DMS114 treated with DMSO at 0.1 percent for 48 hours (cell line): ENCODE results near the gene CANT1.
"Not testable (repeated sequence)": the region's sequence is repeated elsewhere in the genome, so short reads cannot be mapped to it uniquely, and the experiment has no call there.

ENCODE experiments used
- DNase-seq: peaks from one replicate; lab custom pipeline; 2025; ENCODE audit not compliant: unreplicated experiment; lab: John Stamatoyannopoulos, UW

Gene CANT1

DNA sequence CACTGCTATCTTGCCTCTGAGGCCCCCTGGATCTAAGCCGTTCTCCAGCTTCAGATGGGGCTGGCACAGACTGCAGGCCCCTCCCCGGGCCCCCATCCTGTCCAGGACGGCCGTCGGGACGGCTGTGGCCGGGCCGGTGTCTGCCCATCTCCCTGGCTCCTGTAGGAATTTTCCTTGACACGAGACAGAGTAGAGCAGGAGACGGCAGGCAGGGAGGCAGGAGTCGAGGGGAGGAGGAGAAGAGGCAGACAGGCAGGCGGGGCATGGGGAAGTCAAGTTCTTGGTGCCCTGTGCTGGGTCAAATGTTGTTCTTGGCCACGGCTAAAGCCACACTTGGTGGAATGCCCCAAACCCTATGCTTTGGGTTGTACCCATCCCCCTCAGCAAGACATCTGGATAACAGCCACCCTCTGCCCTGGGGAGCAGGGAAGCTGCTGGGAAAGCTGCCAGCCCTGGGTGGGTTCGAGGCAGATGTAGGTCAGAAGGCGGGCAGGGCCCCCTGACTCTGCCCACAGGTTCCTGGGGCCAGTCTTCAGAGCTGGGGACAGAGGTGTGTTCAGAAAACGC, 18.4 kb upstream of the CANT1 start:
- DNase-seq: no peak

- DNase-seq: no peak
Measured at GRCh38 chr17:79027274-79027924, 17.8 kb upstream of the CANT1 start.

DNA sequence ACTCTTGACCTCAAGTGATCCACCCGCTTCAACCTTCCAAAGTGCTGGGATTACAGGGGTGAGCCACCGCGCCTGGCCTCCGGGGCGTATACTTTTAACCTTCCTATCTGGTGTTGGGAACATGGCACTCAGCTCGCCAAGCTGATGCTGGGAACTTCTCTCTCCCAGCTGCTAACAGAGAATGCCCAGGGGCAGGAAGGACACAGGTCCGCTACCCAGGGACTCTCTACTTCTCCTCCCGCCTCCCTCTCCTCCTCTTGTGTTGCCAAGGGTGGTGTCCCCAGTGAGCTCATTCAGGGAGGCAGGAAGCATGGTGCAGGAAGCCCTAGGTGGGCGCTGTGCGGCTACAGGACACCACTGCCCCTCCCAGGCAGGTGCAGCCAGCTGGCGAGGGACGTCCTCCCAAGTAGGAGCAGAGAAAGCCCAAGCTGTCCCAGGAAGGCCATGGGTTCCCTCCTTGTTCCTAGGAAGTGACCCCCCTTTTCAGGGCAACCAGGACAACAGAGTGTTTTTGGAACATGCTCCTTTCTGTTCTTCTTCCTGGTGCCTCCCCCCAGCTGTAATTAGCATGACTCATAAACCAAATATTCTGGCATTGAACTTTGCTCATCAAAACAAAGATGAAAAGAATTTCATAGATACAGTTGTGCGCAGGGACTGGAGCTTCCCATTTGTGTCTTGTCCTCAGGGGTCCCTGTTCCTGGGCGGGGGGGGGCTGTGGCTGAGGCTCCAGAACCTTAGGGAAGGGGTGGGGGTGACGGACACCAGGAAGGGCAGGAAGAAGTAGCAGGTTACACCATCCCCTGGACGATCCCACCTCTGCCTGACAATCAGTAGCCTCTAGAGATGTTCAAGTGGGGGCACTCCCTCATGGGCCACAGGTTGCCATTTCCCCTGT, 17.1 kb upstream of the CANT1 start:
- DNase-seq: no peak

GRCh38 chr17:79024901-79025737, 15.6 kb upstream of the CANT1 start:
- DNase-seq: no peak

DNA sequence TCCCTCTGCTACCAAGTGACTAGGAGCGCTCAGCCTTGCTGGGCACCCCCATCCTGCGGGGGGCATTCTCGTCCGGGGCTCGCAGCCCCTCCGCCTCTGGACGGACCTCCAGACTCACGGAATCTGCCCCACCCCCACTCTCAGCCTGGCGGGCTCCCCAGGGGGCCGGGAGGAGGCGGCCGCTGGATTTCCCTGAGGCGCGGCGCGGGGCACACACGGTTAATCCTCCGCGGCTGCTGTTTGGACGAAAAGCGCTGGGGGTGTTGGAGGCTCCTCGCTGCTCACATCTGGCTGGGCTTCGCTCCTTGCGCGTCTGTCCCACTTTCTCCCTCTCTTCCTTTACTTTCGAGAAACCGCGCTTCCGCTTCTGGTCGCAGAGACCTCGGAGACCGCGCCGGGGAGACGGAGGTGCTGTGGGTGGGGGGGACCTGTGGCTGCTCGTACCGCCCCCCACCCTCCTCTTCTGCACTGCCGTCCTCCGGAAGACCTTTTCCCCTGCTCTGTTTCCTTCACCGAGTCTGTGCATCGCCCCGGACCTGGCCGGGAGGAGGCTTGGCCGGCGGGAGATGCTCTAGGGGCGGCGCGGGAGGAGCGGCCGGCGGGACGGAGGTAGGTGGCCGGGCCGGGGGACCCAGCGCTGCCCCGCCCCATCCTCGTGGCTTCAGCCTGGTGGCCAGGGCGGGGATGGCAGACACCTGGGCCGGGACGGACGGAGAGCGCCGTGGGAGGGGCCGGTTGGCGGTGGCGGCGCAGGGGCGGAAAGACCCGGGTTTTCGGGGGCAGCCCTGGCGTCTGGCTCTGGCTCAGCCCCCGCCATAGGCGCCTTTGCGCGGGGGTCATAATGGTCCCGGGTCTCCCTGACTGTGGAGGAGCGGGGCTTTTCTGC, 14.6 kb upstream of the CANT1 start, which contains the start of gene C1QTNF1:
Gene C1QTNF1 (plus strand): TSS at position 284 of the 886 bp plus-strand sequence. CDS start 19,800 bp downstream, outside the sequence.
- no peak for DNase-seq

- no peak for DNase-seq
Measured at GRCh38 chr17:79023180-79023705, 13.7 kb upstream of the CANT1 start.

- DNase-seq: no peak
Measured at GRCh38 chr17:79022507-79022991, 13.0 kb upstream of the CANT1 start.

DNA sequence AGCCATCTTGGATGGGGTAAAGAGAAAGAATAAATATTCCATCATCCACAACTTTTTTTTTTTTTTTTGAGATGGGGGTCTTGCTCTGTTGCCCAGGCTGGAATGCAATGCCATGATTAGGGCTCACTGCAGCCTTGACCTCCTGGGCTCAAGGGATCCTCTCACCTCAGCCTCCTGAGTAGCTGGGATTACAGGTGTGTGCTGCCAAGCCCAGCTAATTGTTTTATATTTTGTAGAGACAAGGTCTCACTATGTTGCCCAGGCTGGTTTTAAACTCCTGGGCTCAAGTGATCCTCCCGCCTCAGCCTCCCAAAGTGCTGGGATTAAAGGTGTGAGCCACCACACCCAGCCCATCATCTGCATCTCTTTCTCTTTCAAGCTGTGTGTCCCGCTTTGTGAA, 12.4 kb upstream of the CANT1 start:
- DNase-seq: not testable (repeated sequence)

DNA sequence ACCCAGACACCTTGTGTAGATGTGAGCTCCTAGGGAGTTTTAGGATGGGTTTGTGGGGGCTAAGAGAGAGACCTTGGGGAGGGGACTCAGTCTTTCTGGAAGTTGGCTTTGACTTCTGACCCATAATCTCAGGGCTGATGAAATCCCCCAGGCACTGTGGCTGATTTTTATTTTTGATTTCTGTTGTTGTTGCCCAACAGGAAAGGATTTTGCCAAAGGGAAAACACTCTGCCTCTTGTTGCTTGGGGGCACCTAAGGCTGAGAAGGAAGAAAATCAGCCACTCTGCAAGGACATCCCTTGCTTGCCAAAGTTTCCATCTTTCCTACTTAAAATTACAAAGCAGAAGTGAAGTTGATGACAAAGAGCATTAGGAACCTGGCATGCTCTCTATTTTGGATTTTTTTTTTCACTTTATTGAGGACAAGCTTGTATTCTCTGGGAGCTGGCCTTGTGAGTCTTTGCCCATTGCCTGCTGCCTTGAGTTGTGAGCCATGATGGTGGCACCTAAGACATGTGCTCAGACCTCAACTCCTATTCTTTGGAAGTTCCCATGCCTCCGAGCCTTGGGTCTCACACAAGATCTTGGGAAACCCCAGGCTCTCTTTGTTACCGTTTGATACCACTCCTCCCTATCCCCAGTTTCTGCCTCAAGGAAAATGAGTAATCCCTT, 11.2 kb upstream of the CANT1 start:
- no peak for DNase-seq

DNA sequence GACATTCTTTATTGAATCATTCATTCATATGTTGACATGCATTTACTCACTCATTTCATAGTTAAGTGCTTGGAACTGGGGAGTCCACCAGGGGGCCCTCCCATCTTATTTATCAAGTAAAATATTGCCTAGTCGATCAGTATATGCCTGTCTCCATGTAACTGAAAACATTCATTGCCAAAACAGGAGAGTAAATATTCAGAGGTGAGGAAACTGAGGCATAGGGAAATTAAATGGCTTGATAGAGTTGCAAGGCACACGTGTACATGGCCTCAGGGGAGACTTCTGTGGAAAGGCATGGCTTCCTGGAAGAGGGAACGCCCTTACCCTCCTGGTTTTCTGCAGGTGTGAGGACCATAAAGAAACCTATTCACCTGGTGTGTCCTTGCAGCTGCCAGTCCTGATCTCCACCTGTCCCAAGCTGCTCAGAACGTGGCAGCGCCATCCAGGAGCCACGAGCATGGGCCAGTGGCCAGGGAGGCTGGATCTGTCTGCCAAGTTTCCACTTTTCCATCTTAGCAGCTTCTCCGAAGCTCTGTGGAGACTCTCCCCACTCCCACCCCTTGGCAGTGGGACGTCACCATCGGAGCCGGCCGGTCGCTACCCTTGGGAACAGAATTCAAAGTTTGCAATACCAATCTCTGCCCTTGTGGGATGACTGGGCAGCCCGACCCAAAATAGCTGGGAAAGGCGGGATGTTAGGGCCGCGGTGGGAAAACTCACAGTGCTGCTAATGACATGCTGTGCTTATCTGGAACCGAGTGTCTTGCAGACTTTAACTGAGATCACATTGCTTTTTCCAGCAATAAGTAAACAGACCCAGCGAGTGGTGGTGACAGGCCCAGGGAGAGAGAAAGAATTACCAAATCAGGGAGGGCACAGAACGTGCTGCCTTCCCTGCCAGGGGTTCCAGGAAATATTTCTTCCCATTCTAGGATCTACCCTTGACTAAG, 10.3 kb upstream of the CANT1 start:
- no peak for DNase-seq

DNA sequence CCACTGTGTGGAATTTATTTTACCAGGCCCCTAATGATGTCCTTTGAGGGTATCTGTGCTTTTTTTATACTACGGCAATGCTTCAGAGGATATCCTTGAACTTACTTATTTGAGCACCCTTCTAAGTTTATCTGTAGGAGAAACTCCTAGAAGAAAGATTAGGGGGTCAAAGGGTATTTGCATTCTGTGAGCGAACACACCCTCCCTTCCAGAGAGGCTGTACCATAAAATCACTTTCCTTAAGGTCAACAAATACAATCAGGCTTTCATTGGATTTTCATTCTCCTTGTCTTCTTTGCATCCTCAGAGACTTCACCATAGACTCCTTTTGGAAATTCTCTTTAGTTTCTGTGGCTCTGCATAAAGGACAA, 9.7 kb upstream of the CANT1 start:
- no peak for DNase-seq

DNA sequence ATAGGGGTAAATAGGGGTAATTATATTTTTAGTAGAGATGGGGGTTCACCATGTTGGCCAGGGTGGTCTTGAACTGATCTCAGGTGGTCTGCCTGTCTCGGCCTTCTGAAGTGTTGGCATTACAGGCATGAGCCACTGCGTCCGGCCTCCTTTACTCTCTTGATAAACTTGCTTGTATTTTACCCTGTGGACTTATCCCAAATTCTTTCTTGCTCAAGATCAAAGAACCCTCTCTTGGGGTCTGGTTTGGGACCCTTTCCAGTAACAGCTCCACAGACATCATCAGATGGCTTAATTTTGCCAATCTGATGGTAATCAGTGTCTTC, 8.8 kb upstream of the CANT1 start:
- DNase-seq: no peak

- no peak for DNase-seq
Measured at GRCh38 chr17:79017546-79018369, 8.2 kb upstream of the CANT1 start.

DNA sequence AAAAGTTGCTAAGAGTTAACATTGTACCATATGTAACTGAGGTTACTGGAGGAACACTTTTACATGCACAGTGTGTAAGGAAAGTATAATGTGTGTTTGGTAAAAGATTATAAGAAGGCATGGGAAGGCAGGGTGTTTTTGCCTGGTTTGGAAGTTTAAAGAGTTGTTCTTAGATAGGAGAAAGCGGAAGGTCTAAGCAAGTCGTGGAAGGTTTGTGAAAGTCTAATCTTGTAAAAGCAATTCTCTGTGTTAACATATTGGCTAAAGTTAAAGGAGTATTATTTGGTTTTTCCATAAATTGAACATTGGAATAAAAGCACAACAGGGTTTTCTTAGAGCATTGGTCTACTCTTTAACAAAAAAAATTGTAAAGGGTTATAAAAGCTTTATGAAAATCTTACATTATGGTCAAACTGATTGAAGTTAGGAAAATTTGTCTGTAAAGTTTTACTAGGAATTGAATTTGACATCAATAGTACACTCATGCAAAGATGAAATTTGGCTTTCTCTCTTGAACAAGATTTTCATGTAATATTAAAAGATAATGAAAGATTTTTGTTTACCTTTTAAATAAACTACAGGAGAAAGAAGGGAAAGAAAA, 4.7 kb upstream of the CANT1 start:
- DNase-seq: no peak

DNA sequence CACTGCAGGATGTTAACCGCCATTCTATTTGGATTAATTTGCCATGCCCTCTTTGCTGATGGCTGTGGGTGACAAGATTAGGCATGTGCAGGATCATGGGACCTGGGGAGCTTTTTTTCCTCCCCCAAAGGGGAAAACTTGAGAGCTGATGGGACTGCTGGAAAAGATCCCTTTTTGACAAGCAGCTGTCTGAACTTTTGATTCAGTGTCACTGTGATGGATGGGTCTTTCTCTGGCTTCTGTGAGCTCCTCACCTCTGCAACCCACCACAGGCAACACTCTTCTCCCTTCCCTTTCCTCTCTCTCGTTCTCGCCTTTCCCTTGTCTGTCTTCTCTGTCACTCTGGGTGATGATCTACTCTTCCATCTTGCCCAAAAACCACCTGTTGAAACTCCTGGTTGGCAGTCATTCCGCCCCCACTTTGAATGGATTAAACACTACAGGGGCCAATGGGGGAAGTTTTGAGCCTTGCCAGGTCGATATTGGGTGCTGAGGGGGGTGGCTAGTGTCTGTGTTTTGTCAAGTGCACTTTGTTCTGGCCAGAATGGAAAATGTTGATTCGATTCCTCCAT, 3.1 kb upstream of the CANT1 start:
- DNase-seq: no peak

DNA sequence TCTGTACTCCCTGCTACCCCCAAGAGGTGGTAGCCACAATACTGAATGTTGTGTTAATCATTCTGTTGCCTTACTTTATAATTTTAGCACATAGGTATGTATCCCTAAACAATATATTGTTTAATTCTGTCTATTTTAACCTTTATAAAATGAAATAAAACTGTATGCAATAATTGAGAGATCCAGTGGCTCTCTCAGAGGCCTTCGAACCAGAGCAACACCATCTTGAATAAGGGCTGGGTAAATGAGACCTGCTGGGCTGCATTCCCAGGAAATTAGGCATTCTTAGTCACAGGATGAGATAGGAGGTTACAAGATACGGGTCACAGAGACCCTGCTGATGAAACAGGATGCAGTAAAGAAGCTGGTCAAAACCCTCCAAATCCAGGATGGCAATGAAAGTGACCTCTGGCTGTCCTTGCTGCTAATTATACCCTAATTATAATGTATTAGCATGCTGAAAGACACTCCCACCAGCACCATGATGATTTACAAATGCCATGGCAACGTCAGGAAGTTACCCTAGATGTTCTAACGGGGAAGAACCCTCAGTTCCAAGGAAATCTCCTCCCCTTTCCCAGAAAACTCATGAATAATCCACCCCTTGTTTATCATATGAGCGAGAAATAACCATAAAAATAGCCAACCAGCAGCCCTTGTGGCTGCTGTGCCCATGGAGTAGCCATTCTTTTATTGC, 2.0 kb upstream of the CANT1 start:
- DNase-seq: no peak
